Measurements from ENCODE around the gene TXNDC16.

DNA sequence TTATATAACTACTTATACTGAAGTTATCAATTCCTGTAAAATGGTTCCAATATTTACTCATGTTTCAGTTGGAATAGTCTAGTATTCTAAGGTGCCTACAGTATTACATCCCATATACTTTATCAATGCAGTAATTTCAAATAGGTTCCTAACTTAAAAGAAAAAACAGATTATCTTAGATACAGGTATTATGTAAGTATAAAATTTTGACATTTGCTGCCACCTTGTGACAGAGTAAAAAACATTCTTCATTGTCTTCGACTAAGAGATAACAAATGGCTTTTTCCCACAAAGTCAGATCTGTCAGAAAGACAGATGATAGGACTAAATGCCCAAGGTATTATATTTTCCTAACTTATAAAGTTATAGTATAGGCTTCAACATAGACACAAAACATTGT is 78.7 kb downstream of the TXNDC16 start:
- TF ChIP-seq, protein P1, sequence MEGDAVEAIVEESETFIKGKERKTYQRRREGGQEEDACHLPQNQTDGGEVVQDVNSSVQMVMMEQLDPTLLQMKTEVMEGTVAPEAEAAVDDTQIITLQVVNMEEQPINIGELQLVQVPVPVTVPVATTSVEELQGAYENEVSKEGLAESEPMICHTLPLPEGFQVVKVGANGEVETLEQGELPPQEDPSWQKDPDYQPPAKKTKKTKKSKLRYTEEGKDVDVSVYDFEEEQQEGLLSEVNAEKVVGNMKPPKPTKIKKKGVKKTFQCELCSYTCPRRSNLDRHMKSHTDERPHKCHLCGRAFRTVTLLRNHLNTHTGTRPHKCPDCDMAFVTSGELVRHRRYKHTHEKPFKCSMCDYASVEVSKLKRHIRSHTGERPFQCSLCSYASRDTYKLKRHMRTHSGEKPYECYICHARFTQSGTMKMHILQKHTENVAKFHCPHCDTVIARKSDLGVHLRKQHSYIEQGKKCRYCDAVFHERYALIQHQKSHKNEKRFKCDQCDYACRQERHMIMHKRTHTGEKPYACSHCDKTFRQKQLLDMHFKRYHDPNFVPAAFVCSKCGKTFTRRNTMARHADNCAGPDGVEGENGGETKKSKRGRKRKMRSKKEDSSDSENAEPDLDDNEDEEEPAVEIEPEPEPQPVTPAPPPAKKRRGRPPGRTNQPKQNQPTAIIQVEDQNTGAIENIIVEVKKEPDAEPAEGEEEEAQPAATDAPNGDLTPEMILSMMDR (IDR thresholded peaks at IDR 0.05; ENCODE audit: low read length) = peak; percentile 20
- no peak for TF ChIP-seq EZH2 (optimal IDR thresholded peaks at IDR 0.05; ENCODE audit: low read depth, low read length)
- no peak for TF ChIP-seq EZH2phosphoT487 (IDR thresholded peaks at IDR 0.05; ENCODE audit: low read length)
